HEK293 (cell line): ENCODE measurements around the gene PROB1.

Experiments used
- CTCF ChIA-PET: fragments of 350-600 bp; formaldehyde crosslinking; extraction: SDS; loops from one replicate; lab custom pipeline; 2021; ENCODE audit warnings: antibody characterized with exemption; lab: Yijun Ruan, JAX
- POLR2A ChIA-PET: fragments of 300-600 bp; formaldehyde crosslinking; extraction: SDS; loops from one replicate; lab custom pipeline; 2020; ENCODE audit warnings: antibody characterized with exemption, inconsistent platforms; lab: Yijun Ruan, JAX
- H3K27ac ChIP-seq: fragments of 200-500 bp; sonication (Bioruptor generic); 2 replicates; pipeline ENCODE4 v1.5.1; 2014; ENCODE audit warnings: low read depth, low read length, control low read depth, inconsistent platforms; ENCODE audit errors: extremely low read depth
- H3K36me3 ChIP-seq, 2 experiments: fragments of 200-500 bp in 1 of 2; sonication (Bioruptor generic) in 1 of 2; 1 replicate in 1 of 2; 2 replicates in 1 of 2; pipeline ENCODE4 v1.5.1; 2014 to 2017; ENCODE audit warnings: inconsistent platforms in 2 of 2, low read length in 2 of 2; ENCODE audit not compliant: control insufficient read depth in 2 of 2, insufficient read depth in 1 of 2
- H3K4me1 ChIP-seq: fragments of 200-500 bp; sonication (Bioruptor generic); 2 replicates; pipeline ENCODE4 v1.5.1; 2014; ENCODE audit warnings: mild to moderate bottlenecking, low read length, inconsistent platforms; ENCODE audit not compliant: control insufficient read depth, insufficient read depth
- H3K4me3 ChIP-seq: 2 replicates; pipeline ENCODE4 v1.5.1; 2011; ENCODE audit warnings: low read depth, mild to moderate bottlenecking, control low read depth, low read length, moderate library complexity
- H3K9me3 ChIP-seq: fragments of 200-500 bp; sonication (Bioruptor generic); 2 replicates; pipeline ENCODE4 v1.5.1; 2014; ENCODE audit warnings: low read depth, low read length, inconsistent platforms; ENCODE audit not compliant: control insufficient read depth, insufficient read depth
- FEZF1 ChIP-seq: fragments of 450-650 bp; formaldehyde crosslinking; IDR thresholded peaks from 2 replicates; pipeline ENCODE4 v1.5.1; 2016; ENCODE audit warnings: missing biosample characterization, missing genetic modification characterization
- GLIS1 ChIP-seq: fragments of 450-650 bp; formaldehyde crosslinking; IDR thresholded peaks from 2 replicates; pipeline ENCODE4 v1.5.1; 2016; ENCODE audit warnings: missing biosample characterization, missing genetic modification characterization
- HOXD13 ChIP-seq: sonication (generic); formaldehyde crosslinking; IDR thresholded peaks from 2 replicates; pipeline ENCODE4 v1.8.0; 2022; ENCODE audit warnings: missing genetic modification reagents, borderline replicate concordance
- KLF7 ChIP-seq: fragments of 450-650 bp; formaldehyde crosslinking; IDR thresholded peaks from 2 replicates; pipeline ENCODE4 v1.5.1; 2016; ENCODE audit warnings: missing biosample characterization, missing genetic modification characterization, borderline replicate concordance
- MYNN ChIP-seq: fragments of 450-650 bp; formaldehyde crosslinking; IDR thresholded peaks from 2 replicates; pipeline ENCODE4 v1.5.1; 2016; ENCODE audit warnings: missing biosample characterization, missing genetic modification characterization, borderline replicate concordance
- OSR2 ChIP-seq: fragments of 450-650 bp; formaldehyde crosslinking; IDR thresholded peaks from 2 replicates; pipeline ENCODE4 v1.5.1; 2016; ENCODE audit warnings: missing biosample characterization, missing genetic modification characterization
- OVOL3 ChIP-seq: fragments of 450-650 bp; formaldehyde crosslinking; IDR thresholded peaks from 2 replicates; pipeline ENCODE4 v1.5.1; 2016; ENCODE audit warnings: missing biosample characterization, missing genetic modification characterization
- SCRT1 ChIP-seq: fragments of 450-650 bp; formaldehyde crosslinking; IDR thresholded peaks from 2 replicates; pipeline ENCODE4 v1.5.1; 2016; ENCODE audit warnings: missing biosample characterization, missing genetic modification characterization, borderline replicate concordance
- ZBTB8A ChIP-seq: fragments of 450-650 bp; formaldehyde crosslinking; IDR thresholded peaks from 2 replicates; pipeline ENCODE4 v1.5.1; 2016; ENCODE audit warnings: missing biosample characterization, missing genetic modification characterization
- ZFHX2 ChIP-seq: fragments of 450-650 bp; formaldehyde crosslinking; conservative IDR thresholded peaks from 2 replicates; pipeline ENCODE4 v1.5.1; 2016; ENCODE audit warnings: missing biosample characterization, missing genetic modification characterization
- ZNF112 ChIP-seq: fragments of 450-650 bp; formaldehyde crosslinking; IDR thresholded peaks from 2 replicates; pipeline ENCODE4 v1.5.0; 2017; ENCODE audit warnings: missing biosample characterization, missing genetic modification characterization
- ZNF157 ChIP-seq: fragments of 450-650 bp; formaldehyde crosslinking; IDR thresholded peaks from 2 replicates; pipeline ENCODE4 v1.5.1; 2016; ENCODE audit warnings: missing biosample characterization, missing genetic modification characterization
- ZNF175 ChIP-seq: fragments of 450-650 bp; formaldehyde crosslinking; IDR thresholded peaks from 2 replicates; pipeline ENCODE4 v1.5.1; 2016; ENCODE audit warnings: missing biosample characterization, missing genetic modification characterization
- ZNF19 ChIP-seq: fragments of 450-650 bp; formaldehyde crosslinking; IDR thresholded peaks from 2 replicates; pipeline ENCODE4; 2016; ENCODE audit warnings: missing biosample characterization, missing genetic modification characterization, low read depth
- ZNF202 ChIP-seq: fragments of 450-650 bp; formaldehyde crosslinking; IDR thresholded peaks from 2 replicates; pipeline ENCODE4 v1.5.1; 2016; ENCODE audit warnings: missing biosample characterization, missing genetic modification characterization, borderline replicate concordance
- ZNF302 ChIP-seq: fragments of 450-650 bp; formaldehyde crosslinking; IDR thresholded peaks from 2 replicates; pipeline ENCODE4 v1.5.1; 2016; ENCODE audit warnings: missing biosample characterization, missing genetic modification characterization, low read depth
- ZNF433 ChIP-seq: fragments of 450-650 bp; formaldehyde crosslinking; IDR thresholded peaks from 2 replicates; pipeline ENCODE4 v1.5.1; 2016; ENCODE audit warnings: missing biosample characterization, missing genetic modification characterization, low read depth
- ZNF473 ChIP-seq: fragments of 450-650 bp; formaldehyde crosslinking; IDR thresholded peaks from 2 replicates; pipeline ENCODE4 v1.5.1; 2017; ENCODE audit warnings: missing biosample characterization, missing genetic modification characterization
- ZNF558 ChIP-seq: fragments of 450-650 bp; formaldehyde crosslinking; IDR thresholded peaks from 2 replicates; pipeline ENCODE4 v1.5.1; 2016; ENCODE audit warnings: missing biosample characterization, missing genetic modification characterization
- ZNF677 ChIP-seq: fragments of 450-650 bp; IDR thresholded peaks from 2 replicates; pipeline ENCODE4 v1.5.0; 2018; ENCODE audit warnings: missing biosample characterization, mild to moderate bottlenecking, missing genetic modification characterization, moderate library complexity
- ZNF707 ChIP-seq: fragments of 450-650 bp; formaldehyde crosslinking; IDR thresholded peaks from 2 replicates; pipeline ENCODE4 v1.5.1; 2016; ENCODE audit warnings: missing biosample characterization, missing genetic modification characterization
- ZNF747 ChIP-seq: fragments of 450-650 bp; formaldehyde crosslinking; IDR thresholded peaks from 2 replicates; pipeline ENCODE4 v1.5.1; 2016; ENCODE audit warnings: missing biosample characterization, missing genetic modification characterization
- ZNF777 ChIP-seq: fragments of 450-650 bp; formaldehyde crosslinking; IDR thresholded peaks from 2 replicates; pipeline ENCODE4 v1.5.1; 2017; ENCODE audit warnings: missing biosample characterization, missing genetic modification characterization, borderline replicate concordance
- TF ChIP-seq, protein P1 (sequence below): fragments of 450-650 bp; IDR thresholded peaks from 2 replicates; pipeline ENCODE4 v1.5.1; 2018; ENCODE audit warnings: missing biosample characterization, mild to moderate bottlenecking, missing genetic modification characterization
- TF ChIP-seq, protein P2 (sequence below): fragments of 450-650 bp; formaldehyde crosslinking; IDR thresholded peaks from 2 replicates; pipeline ENCODE4 v1.5.1; 2017; ENCODE audit warnings: missing biosample characterization, missing genetic modification characterization
- TF ChIP-seq, protein P3 (sequence below): fragments of 450-650 bp; formaldehyde crosslinking; IDR thresholded peaks from 2 replicates; pipeline ENCODE4 v1.5.1; 2016; ENCODE audit warnings: missing biosample characterization, missing genetic modification characterization
- TF ChIP-seq, protein P4 (sequence below): fragments of 450-650 bp; formaldehyde crosslinking; IDR thresholded peaks from 2 replicates; pipeline ENCODE4 v1.5.1; 2017; ENCODE audit warnings: missing biosample characterization, missing genetic modification characterization
- TF ChIP-seq, protein P5 (sequence below): fragments of 450-650 bp; formaldehyde crosslinking; IDR thresholded peaks from 2 replicates; pipeline ENCODE4 v1.5.1; 2017; ENCODE audit warnings: missing biosample characterization, missing genetic modification characterization
- TF ChIP-seq, protein P6 (sequence below): fragments of 450-650 bp; formaldehyde crosslinking; IDR thresholded peaks from 2 replicates; pipeline ENCODE4 v1.5.1; 2016; ENCODE audit warnings: missing biosample characterization, missing genetic modification characterization

Gene PROB1

DNA sequence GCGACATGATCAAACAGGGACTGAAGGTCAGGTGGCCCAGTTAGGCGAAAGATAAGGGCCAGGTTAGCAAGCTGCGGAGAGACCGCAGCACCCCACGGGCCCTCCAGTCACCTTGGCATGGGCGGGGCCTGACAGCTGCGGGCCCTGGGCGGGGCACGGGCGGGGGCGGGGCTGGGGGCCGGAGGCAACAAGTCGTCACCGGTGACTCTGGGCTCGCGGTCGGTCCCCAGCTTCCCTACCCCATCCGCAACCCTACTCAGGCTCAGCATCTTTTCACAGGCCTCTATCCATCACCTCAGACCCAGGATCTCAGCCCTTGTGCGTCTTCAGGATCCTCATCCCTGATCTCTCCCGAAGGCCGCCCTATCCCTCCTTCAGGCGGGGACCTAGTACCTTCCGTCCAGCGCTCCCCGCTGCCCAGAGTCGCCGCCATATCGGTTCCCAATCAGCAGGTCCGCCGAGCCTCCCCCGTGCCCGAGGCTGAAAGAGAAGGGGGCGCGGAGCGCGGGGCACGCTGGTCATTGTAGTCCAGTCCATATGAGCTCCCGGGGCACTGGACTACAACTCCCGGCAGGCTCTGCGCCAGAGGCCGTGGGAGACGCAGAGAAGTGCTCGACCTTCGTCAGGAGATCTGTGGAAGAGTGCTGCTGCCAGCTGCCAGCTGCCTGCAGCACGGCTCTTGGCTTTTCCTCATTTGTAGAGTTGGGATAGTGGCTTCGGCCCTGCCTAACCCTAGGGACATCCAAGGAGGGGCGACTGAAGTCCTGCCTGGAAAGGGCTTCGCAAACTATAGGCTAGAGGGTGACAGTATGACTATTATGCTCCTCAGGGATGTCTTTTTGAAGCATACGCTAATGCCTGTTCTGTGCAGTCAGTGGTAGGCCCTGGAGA is 44.4 kb upstream of the PROB1 start, which contains the start of gene DNAJC18:
Gene DNAJC18 (minus strand): TSS at position 513 of the 891 bp plus-strand sequence. CDS start 80 bp downstream, at position 433.
- peaks cover 24 to 25% of the 10 kb centered on the region in 2 experiments for H3K36me3 ChIP-seq
- peak within 1 kb of the TSS; percentile 88 for H3K27ac ChIP-seq
- H3K4me1 ChIP-seq: peaks cover 9% of the 10 kb centered on the region
- CTCF ChIA-PET: interaction anchor here (0.6 to 4.2 kb wide), 5 partner anchors 9 to 1576 kb away, joined by 3 to 28 read pairs (median 6); no protein-coding TSS in a partner anchor
- H3K9me3 ChIP-seq: no peaks in the 10 kb centered on the region
- peak within 1 kb of the TSS; percentile 80 for H3K4me3 ChIP-seq
- POLR2A ChIA-PET: interaction anchor here (0.5 to 1.9 kb wide), 26 partner anchors 9 to 241 kb away, joined by 3 to 21 read pairs (median 4); partner anchors contain the start of genes MATR3, SIL1, SMIM33 and SPATA24
- TF ChIP-seq ZNF777 (tag by site-specific recombination) (peak; percentile 83), ZNF707 (no peak), ZNF202 (tag by site-specific recombination) (no peak), ZBTB8A (tag by site-specific recombination) (peak; percentile 72), SCRT1 (tag by site-specific recombination) (peak; percentile 97), ZNF677 (no peak), ZNF433 (tag by site-specific recombination) (no peak), KLF7 (tag by site-specific recombination) (peak; percentile 67; the same call in 1 of the 2 replicates), ZNF473 (tag by site-specific recombination) (no peak), OVOL3 (tag by site-specific recombination) (no peak), HOXD13 (CRISPR knock-in tag) (no peak), GLIS1 (peak; percentile 91), ZNF19 (no peak), FEZF1 (no peak), ZNF157 (tag by site-specific recombination) (no peak), ZNF112 (no peak), ZNF558 (tag by site-specific recombination) (no peak), ZNF302 (tag by site-specific recombination) (no peak), MYNN (tag by site-specific recombination) (peak; percentile 18; the same call in 1 of the 2 replicates), ZFHX2 (tag by site-specific recombination) (peak; percentile 94), OSR2 (tag by site-specific recombination) (0 out of 2 replicates have a peak, but pooled peaks have one; percentile 21), ZNF175 (tag by site-specific recombination) (no peak), ZNF747 (tag by site-specific recombination) (no peak)
- TF ChIP-seq, protein P1, sequence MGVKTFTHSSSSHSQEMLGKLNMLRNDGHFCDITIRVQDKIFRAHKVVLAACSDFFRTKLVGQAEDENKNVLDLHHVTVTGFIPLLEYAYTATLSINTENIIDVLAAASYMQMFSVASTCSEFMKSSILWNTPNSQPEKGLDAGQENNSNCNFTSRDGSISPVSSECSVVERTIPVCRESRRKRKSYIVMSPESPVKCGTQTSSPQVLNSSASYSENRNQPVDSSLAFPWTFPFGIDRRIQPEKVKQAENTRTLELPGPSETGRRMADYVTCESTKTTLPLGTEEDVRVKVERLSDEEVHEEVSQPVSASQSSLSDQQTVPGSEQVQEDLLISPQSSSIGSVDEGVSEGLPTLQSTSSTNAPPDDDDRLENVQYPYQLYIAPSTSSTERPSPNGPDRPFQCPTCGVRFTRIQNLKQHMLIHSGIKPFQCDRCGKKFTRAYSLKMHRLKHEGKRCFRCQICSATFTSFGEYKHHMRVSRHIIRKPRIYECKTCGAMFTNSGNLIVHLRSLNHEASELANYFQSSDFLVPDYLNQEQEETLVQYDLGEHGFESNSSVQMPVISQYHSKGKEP (tag by site-specific recombination): no peak
- TF ChIP-seq, protein P2, sequence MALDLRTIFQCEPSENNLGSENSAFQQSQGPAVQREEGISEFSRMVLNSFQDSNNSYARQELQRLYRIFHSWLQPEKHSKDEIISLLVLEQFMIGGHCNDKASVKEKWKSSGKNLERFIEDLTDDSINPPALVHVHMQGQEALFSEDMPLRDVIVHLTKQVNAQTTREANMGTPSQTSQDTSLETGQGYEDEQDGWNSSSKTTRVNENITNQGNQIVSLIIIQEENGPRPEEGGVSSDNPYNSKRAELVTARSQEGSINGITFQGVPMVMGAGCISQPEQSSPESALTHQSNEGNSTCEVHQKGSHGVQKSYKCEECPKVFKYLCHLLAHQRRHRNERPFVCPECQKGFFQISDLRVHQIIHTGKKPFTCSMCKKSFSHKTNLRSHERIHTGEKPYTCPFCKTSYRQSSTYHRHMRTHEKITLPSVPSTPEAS: peak; percentile 44; the same call in 1 of the 2 replicates
- TF ChIP-seq, protein P3, sequence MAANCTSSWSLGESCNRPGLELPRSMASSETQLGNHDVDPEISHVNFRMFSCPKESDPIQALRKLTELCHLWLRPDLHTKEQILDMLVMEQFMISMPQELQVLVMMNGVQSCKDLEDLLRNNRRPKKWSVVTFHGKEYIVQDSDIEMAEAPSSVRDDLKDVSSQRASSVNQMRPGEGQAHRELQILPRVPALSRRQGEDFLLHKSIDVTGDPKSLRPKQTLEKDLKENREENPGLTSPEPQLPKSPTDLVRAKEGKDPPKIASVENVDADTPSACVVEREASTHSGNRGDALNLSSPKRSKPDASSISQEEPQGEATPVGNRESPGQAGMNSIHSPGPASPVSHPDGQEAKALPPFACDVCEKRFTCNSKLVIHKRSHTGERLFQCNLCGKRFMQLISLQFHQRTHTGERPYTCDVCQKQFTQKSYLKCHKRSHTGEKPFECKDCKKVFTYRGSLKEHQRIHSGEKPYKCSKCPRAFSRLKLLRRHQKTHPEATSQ (tag by site-specific recombination): 0 out of 2 replicates have a peak, but pooled peaks have one; percentile 67
- TF ChIP-seq, protein P4, sequence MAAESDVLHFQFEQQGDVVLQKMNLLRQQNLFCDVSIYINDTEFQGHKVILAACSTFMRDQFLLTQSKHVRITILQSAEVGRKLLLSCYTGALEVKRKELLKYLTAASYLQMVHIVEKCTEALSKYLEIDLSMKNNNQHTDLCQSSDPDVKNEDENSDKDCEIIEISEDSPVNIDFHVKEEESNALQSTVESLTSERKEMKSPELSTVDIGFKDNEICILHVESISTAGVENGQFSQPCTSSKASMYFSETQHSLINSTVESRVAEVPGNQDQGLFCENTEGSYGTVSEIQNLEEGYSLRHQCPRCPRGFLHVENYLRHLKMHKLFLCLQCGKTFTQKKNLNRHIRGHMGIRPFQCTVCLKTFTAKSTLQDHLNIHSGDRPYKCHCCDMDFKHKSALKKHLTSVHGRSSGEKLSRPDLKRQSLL (tag by site-specific recombination): peak; percentile 55
- TF ChIP-seq, protein P5, sequence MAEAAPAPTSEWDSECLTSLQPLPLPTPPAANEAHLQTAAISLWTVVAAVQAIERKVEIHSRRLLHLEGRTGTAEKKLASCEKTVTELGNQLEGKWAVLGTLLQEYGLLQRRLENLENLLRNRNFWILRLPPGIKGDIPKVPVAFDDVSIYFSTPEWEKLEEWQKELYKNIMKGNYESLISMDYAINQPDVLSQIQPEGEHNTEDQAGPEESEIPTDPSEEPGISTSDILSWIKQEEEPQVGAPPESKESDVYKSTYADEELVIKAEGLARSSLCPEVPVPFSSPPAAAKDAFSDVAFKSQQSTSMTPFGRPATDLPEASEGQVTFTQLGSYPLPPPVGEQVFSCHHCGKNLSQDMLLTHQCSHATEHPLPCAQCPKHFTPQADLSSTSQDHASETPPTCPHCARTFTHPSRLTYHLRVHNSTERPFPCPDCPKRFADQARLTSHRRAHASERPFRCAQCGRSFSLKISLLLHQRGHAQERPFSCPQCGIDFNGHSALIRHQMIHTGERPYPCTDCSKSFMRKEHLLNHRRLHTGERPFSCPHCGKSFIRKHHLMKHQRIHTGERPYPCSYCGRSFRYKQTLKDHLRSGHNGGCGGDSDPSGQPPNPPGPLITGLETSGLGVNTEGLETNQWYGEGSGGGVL (tag by site-specific recombination): peak; percentile 80
- TF ChIP-seq, protein P6, sequence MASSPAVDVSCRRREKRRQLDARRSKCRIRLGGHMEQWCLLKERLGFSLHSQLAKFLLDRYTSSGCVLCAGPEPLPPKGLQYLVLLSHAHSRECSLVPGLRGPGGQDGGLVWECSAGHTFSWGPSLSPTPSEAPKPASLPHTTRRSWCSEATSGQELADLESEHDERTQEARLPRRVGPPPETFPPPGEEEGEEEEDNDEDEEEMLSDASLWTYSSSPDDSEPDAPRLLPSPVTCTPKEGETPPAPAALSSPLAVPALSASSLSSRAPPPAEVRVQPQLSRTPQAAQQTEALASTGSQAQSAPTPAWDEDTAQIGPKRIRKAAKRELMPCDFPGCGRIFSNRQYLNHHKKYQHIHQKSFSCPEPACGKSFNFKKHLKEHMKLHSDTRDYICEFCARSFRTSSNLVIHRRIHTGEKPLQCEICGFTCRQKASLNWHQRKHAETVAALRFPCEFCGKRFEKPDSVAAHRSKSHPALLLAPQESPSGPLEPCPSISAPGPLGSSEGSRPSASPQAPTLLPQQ (tag by site-specific recombination): peak; percentile 92
